Astrocyte of the cerebellum (primary cell): ENCODE measurements around the gene FOXP3.

Experiments
- DNase-seq: peaks from one replicate; pipeline ENCODE4 v3.0.0-alpha.2; 2011; ENCODE audit warnings: low read depth
- H3K4me3 ChIP-seq: 2 replicates; pipeline ENCODE4 v1.5.1; 2011; ENCODE audit warnings: mild to moderate bottlenecking, low read depth, low read length, moderate library complexity
- in situ Hi-C: cut with HindIII; loops from 2 replicates; pipeline ENCODE4 v1.10.0; 2017; ENCODE audit warnings: low sequenced_read_pairs
- TF ChIP-seq, protein P1 (sequence below): IDR thresholded peaks from 2 replicates; pipeline ENCODE4 v1.5.1; 2012; ENCODE audit warnings: low read length, low read depth, moderate library complexity, mild to moderate bottlenecking; ENCODE audit errors: missing control alignments

FOXP3 gene

GRCh38 chrX:49227726-49228125 lies 36.8 kb downstream of the FOXP3 start:
- H3K4me3 ChIP-seq, result no peak overlapping the region
- TF ChIP-seq, protein P1, sequence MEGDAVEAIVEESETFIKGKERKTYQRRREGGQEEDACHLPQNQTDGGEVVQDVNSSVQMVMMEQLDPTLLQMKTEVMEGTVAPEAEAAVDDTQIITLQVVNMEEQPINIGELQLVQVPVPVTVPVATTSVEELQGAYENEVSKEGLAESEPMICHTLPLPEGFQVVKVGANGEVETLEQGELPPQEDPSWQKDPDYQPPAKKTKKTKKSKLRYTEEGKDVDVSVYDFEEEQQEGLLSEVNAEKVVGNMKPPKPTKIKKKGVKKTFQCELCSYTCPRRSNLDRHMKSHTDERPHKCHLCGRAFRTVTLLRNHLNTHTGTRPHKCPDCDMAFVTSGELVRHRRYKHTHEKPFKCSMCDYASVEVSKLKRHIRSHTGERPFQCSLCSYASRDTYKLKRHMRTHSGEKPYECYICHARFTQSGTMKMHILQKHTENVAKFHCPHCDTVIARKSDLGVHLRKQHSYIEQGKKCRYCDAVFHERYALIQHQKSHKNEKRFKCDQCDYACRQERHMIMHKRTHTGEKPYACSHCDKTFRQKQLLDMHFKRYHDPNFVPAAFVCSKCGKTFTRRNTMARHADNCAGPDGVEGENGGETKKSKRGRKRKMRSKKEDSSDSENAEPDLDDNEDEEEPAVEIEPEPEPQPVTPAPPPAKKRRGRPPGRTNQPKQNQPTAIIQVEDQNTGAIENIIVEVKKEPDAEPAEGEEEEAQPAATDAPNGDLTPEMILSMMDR, result no peak
- DNase-seq, result no peak
- in situ Hi-C loops, result no loop called here

DNA sequence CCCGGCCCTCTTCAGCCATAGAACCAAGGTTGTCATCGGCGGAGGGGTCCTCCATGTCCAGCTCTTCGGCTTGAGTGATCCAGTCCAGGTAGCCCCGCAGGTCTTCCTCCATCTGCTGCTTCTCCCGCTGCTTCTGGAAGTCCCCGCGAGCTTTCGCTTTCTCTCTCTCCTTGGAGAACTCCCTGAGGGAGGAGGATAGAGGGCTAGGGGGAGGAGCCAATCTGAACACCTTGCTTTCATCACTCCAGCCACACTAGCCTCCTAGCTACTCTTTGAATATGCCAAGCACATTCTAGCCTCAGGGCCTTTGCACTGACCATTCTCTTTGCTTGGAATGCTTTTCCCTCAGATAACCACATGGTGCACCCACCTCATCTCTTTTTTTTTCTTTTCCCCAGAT lies 37.6 kb downstream of the FOXP3 start:
- H3K4me3 ChIP-seq, result no peak overlapping the region

GRCh38 chrX:49225858-49226257 lies 38.7 kb downstream of the FOXP3 start:
- in situ Hi-C loops, result no loop called here
- no peak for DNase-seq
- H3K4me3 ChIP-seq, result no peak overlapping the region
- TF ChIP-seq, protein P1, result no peak

More for the DNA sequence above, 37.6 kb downstream of the FOXP3 start:
- in situ Hi-C loops, result no loop called here
- TF ChIP-seq, protein P1, result no peak
- DNase-seq, result no peak

- DNase-seq, result no peak
- TF ChIP-seq, protein P1, result no peak
- H3K4me3 ChIP-seq, result no peak overlapping the region
- in situ Hi-C loops, result no loop called here
Observed at GRCh38 chrX:49221868-49222267, 42.6 kb downstream of the FOXP3 start.

GRCh38 chrX:49220100-49220499 lies 44.4 kb downstream of the FOXP3 start:
- no peak for DNase-seq
- in situ Hi-C loops, result no loop called here
- TF ChIP-seq, protein P1, result no peak
- no peak overlapping the region for H3K4me3 ChIP-seq

GRCh38 chrX:49214996-49215526 lies 49.4 kb downstream of the FOXP3 start:
- no peak for DNase-seq
- H3K4me3 ChIP-seq, result no peak overlapping the region
- in situ Hi-C loops, result no loop called here
- TF ChIP-seq, protein P1, result no peak
